Measurements from ENCODE around the gene FAM240A.
"Not testable (repeated sequence)": the region's sequence is repeated elsewhere in the genome, so short reads cannot be mapped to it uniquely, and the experiment has no call there.

The FAM240A gene

GRCh38 chr3:46587268-46587667 lies 25.1 kb upstream of the FAM240A start:
- not testable (repeated sequence) for DNase-seq

GRCh38 chr3:46593274-46593862 lies 19.0 kb upstream of the FAM240A start:
- DNase-seq = no peak

DNA sequence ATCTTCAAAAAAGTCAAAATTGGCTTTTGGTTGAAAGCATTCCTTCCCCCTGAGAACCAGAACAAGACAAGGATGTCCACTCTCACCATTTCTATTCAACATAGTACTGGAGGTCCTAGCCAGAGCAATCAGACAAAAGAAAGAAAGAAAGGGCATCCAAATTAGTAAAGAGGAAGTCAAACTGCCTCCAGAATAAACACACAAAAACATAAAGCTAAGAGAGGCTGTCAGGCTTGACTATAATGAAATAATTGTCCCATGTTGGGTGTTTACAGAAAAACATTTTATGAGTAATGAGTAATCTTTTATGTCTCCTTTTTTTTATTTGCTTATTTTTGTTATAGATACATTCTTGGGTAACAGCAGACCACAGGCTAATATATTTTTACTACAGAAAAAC lies 18.3 kb upstream of the FAM240A start:
- no peak for DNase-seq

GRCh38 chr3:46594723-46595122 lies 17.6 kb upstream of the FAM240A start:
- no peak for DNase-seq

GRCh38 chr3:46595819-46596314 lies 16.5 kb upstream of the FAM240A start:
- DNase-seq = no peak

- DNase-seq = no peak
Observed at GRCh38 chr3:46599590-46599989, 12.7 kb upstream of the FAM240A start.

DNA sequence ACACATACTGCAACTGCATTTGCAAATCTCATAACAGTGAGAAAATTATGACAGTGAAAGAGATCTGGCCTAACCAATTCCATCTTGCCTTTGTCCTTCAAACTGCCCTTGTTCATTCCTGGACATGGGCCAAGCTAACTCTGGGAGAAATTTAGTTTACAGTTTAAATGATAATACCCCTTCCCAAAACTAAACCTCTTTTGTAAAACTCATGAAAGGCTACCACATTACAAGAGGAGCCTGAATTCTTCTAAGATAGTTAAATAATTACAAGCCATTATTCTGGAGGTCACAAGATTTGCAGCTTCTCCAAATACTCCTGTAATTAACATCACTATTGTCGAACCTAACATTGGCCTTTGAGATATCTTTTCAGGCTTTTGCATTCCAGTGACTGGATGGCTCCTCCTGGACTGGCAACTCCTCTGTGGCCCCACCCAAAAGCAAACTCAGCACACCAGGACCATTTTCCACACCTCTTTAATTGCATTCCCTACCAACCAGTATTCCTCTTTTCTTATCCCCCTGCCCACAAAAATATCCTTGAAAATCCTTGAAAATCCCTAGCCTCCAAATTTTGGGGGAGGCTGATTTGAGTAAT lies 8.8 kb upstream of the FAM240A start:
- DNase-seq = no peak

- no peak for DNase-seq
Observed at GRCh38 chr3:46604127-46604526, 8.2 kb upstream of the FAM240A start.

DNA sequence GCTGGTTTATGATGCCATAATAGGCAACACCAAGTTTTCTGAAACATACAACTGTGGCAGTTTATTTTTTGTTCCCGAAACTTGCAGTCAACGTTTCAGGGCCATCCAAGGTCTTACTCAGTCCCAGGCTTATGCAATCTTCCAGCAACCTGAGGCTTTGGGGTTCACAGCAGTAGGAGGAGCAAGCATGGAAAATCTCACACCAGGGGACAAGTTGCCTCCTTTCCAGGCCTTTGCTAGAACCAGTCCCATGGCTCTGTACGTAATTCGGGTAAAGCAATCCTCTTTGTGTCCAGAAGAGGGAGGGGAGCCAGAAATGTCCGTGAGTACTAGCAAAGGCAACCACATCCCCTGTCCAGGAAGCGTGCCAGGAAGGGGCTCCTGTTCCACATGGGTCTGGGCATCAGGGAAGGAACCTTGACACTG lies 4.7 kb upstream of the FAM240A start:
- DNase-seq = no peak

DNA sequence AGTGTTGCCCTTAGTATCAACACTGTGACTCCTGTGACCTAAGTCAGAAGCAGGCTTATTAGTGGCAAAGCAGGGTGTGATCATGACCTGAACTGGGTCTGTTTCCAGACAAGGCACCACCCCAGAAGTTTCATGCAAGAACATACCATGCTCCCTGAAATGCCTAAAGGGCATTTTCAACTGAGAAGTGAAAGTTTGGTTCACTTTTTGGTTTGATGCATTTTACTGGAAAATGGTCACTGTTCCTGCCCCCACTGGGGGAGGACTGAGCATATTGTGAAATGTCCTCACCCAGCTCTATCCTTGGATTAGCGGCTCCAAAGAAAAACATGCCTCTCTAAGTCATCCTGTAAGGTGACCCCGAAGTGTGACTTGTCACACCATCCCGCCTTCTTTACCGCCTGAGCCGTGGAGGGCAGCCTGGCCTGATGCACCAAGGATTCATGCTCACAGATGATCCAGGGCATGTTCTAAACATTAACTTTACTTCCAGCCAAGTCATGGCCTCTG lies 3.1 kb upstream of the FAM240A start:
- DNase-seq = no peak

GRCh38 chr3:46609944-46610722 lies 2.2 kb upstream of the FAM240A start:
- DNase-seq = no peak

DNA sequence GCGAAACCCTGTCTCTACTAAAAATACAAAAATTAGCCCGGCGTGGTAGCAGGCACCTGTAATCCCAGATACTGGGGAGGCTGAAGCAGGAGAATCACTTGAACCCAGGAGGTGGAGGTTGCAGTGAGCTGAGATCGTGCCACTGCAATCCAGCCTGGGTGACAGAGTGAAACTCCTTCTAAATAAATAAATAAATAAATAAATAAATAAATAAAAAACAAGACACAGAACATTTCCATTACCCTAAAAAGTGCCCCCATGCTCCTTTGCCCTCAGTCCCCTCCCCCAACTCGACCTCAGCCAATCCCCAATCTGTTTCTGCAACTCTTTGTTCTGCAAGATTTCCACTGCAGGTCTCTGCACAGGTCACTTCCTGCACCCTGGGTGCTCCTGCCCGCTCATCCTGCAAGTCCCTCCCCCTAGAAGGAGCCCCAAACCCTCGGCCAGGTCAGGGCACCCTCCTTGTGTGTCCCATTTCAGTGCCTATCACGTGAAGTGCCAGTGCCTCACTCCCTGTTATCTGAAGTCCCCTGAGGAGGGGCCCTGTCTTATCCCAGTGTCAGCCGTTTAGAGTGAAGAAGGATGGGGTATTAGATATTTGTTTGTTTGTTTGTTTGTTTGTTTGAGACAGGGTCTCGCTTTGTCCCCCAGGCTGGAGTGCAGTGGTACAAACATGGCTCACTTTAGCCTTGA lies 1.1 kb downstream of the FAM240A start:
- no peak for DNase-seq

- DNase-seq = no peak
Observed at GRCh38 chr3:46614431-46614830, 2.1 kb downstream of the FAM240A start.

- no peak for DNase-seq
Observed at GRCh38 chr3:46615050-46615775, 2.9 kb downstream of the FAM240A start.

- DNase-seq = no peak
Observed at GRCh38 chr3:46615976-46616375, 3.7 kb downstream of the FAM240A start.

- no peak for DNase-seq
Observed at GRCh38 chr3:46617941-46618340, 5.6 kb downstream of the FAM240A start.

DNA sequence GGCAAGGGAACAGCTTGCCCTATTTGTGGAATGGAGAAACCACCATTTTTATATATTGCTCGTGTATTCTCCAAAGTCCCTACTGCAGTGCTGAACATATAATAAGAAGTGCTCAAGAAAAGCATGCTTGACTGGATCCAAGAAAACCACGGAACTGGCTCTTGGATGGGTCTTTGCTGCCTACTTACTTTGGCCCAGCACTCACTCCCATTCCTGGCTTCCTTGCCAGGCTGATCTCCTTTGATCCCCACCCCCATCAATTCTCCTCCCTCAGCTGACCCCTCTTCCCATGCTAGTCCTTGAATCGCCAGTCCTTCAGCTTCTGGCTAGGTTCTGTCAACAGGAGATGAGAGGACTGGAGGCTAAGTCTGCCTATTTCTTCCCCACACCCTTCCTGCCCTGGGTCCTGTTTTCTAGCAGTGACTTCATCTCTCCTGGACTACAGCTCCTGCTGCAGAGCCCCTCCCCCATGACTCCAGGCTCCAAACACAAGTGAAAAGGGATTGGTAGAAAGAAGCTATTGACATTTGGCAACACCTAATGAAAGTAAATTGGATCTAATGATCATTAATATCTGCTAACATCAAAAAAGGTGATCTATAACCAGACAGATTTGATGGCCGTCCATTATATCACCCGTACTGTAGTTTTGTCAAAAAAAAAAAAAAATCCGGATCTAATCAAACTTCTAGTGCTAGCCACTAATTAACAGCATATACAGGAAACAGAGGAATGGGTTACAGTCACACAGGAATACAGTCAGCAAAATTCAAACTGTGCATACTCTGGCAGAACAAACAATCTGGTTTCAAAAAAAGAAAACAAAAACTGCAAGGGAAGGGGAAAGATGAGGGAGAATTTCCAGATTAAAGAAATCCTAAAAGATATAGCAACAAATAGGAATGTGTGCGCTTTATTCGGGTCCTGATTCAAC lies 7.8 kb downstream of the FAM240A start:
- no peak for DNase-seq

DNA sequence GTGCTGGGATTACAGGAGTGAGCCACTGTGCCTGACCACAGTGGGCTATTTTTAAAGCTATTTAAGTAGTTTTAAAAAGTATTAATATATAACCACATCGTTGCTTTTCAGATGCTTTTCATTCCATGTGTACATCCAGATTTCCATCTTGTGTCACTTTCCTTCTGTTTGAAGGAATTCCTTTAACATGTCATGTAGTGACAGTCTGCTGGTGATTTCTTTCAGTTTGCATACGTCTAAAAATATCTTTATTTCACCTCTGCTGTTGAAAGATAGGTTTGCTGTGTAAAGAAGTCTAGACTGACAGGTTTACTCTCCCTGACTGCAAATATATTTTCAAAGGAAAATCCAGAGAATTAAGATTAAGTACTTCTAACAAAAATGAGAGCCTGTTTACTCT lies 12.2 kb downstream of the FAM240A start:
- no peak for DNase-seq

DNA sequence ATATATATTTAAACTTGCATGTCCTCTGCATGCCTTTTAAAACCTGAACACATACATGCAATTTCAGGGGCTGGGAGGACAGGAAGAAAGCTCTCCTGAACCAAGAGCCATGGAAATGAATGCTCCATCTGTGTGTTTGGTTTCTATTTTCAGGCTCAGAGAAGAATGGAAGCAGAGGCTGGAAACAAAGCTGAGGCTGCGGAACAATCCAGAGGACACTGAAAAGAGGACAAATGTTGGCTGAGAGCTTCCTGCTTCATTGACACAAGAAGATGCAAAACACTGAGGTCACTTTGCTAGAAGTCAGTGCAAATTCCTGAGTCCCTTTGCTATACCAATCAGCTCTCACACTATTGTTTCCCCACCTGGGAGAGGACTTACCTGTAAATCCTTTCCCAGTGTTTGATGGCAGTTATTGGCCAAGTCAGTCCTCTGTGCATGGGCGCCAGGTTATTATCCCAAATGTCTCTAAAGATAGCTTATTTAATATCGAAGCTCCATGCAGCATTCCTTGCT lies 12.7 kb downstream of the FAM240A start:
- DNase-seq = peak; percentile 23

- no peak for DNase-seq
Observed at GRCh38 chr3:46626039-46626438, 13.7 kb downstream of the FAM240A start.

GRCh38 chr3:46627078-46627477 lies 14.8 kb downstream of the FAM240A start:
- DNase-seq = no peak

All from NCI-H510A treated with DMSO at 0.1 percent for 48 hours (cell line).